GM18907 (cell line): ENCODE data around the gene AVPR1A.
"Not testable (repeated sequence)": the region's sequence is repeated elsewhere in the genome, so short reads cannot be mapped to it uniquely, and the experiment has no call there.

ENCODE experiments used
- ATAC-seq: cut with Tn5 transposase; IDR thresholded peaks from one replicate; pipeline ENCODE4 v1.9.1; 2021; ENCODE audit warnings: mild to moderate bottlenecking, moderate library complexity; ENCODE audit not compliant: unreplicated experiment

The AVPR1A gene

DNA sequence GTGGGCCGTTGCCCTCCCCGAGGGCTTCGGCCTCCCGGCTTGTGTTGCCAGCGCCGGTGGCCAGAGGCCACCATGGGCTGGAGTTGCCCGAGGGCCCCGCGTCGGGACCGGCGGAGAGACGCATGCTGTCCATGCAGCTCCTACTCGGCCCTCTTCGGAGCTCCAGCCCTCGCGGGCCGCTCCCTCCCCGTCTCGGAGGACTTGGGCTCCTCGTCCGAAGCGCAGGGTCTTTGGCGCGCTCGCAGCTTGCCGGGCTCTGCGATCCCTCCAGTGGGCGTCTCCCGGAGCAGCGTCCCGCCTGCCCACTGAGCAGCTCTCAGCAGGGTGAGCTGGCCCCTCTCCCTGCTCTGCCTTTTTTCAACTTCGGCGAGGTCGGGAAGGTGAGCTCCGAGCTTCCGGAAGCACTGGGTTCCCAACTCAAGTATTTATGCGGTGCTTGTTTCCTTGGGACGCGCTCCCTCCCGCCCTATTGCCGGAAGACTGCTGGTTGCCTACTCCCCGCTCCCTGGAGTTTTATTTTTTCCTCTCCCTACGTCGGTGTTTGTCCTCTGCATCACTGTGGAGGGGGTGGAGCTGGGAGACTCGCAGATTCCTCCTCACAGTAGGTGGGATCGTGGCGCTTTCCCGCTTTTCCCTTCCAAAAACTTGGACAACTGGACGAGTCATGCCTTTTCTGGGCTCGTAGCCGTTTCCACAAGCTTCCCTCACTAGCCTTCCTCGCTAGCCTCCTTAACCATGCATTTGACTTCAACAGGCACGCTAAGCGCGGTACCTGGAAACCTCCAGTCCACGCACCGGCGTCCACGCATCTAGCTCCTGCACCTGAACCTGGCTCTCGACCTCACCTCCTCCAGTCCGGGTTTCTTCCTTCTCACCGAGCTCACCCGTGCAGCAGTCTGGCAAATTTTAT is at the start of gene AVPR1A:
TSS of gene AVPR1A (minus strand) at position 489 of the 910 bp plus-strand sequence. CDS start at position 124, 365 bp downstream.
- ATAC-seq: no peak

DNA sequence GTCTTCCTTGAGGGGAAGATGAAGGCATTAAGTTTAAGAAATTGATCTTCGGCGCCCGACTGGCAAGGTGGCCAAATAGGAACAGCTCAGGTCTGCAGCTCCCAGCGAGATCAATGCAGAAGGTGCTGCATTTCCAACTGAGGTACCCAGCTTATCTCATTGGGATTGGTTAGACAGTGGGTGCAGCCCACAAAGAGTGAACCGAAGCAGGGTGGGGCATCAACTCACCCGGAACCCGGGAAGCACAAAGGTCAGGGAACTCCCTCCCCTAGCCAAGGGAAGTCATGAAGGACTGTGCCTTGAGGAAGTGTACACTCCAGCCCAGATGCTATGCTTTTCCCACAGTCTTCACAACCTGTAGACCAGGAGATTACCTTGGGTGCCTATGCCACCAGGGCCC is 45.2 kb upstream of the AVPR1A start:
- no peak for ATAC-seq

DNA sequence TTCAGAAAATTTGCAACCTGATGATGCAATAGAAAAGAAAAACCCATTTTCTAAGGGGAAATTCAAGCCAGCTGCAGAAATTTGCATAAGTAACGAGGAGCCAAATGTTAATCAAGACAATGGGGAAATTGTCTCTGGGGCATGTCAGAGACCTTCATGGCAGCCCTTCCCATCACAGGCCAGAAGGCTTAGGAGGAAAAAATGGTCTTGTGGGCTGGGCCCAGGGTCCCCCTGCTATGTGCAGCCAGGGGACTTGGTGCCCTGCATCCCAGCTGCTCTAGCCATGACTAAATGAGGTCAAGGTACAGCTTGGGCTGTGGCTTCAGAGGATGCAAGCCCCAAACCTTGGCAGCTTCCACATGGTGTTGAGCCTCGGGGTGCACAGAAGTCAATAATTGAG is 28.2 kb upstream of the AVPR1A start:
- no peak for ATAC-seq

DNA sequence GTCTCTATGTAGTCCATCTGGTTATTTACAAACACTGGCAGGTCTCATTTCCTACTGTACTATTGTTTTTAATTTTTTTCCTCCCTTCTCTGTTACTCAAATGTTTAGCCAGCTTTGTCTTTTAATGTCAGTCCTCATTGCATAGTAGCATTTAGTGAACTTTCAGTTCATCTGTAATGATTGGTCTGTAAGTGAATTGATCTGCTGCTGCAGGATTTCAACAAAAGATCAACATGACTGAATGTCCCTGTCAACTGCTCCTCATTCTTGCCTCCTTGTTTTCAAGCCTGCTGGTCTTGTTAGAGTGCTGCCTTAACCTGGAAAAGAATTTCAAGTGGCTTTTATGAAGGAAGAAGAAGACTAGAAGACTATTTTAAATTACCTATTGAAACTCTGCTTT is 19.3 kb upstream of the AVPR1A start:
- ATAC-seq: no peak

DNA sequence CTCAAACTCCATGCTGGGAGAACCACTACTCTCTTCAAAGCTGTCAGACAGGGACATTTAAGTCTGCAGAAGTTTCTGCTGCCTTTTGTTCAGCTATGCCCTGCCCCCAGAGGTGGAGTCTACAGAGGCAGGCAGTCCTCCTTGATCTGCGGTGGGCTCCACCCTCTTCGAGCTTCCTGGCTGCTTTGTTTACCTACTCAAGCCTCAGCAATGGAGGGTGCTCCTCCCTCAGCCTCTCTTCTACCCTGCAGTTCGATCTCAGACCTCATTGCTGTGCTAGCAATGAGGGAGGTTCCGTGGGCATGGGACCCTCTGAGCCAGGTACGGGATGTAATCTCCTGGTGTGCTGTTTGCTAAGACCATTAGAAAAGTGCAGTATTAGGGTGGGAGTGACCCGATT is 16.7 kb upstream of the AVPR1A start:
- ATAC-seq: not testable (repeated sequence)

DNA sequence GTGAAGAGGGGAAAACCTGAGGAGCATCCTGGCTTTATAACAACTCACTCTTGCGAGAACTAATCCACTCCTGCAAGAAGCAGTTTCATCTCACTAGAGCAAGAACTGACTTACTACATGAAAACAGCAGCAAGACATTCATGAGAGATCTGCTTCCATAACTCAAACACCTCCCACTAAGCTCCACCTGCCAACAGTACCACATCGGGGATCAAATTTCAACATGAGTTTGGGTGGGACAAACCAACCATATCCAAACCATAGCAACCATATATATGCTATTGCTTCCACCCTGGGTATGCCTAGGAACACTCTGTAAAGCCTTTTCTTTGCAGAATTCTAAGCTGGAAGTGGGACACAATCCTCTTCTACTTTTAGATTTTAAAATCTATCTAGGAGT is 13.9 kb upstream of the AVPR1A start:
- no peak for ATAC-seq

DNA sequence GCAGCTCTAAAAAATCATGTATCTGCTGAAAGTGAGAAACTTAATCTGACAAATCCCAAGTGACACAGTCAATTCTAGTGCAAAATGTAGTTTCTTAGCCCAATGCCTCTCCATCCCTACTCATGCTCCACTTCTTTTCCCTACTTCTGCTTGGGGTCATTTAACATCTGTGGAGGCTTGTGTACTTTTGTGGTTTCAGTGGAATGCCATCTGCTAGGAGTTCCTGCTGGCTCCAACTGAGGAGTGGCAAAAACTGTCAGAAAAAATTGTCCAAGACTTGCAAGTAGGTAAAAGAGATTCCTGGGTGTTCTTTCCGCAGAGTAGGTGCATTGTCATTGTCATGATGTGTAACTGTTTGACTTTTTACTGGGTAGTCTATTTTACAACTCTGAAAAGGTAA is 12.5 kb upstream of the AVPR1A start:
- no peak for ATAC-seq

DNA sequence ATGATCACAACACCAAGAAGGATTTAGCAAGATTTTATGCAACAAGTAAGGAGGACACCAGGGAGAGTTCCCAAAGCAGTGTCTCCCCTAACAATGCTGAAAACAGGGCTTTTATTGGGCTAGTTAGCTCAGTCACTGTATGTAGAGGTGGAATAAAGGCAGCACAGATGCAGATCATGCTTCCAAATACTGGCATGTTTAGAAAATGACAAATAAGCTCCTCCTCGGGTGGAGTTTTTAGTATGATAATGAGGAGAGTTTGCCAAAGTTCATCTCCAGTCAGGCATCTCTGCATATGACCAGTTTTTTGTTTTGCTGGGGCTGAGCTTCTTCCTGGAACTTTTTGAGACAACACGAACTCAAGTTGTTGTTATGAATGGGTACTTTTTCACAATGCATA is 4.4 kb upstream of the AVPR1A start:
- ATAC-seq: no peak

DNA sequence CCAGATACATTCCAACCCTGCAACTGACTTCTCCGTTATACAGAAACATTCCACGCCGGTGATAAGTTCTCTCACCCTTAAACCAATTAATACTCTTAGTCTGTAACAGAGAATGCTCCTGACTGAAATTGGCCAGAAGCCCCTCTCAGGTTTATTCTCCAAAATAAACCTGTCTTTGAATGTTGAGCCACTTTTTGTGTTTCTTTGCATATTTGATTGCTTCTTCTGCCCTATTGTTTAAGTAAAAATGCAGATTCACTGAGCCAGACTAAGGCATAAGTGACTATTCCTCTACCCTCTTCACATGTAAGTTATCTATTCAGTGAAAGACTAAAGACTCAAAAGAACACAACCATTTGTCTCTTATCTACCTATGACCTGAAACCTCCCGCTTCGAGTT is 3.6 kb upstream of the AVPR1A start:
- ATAC-seq: no peak

DNA sequence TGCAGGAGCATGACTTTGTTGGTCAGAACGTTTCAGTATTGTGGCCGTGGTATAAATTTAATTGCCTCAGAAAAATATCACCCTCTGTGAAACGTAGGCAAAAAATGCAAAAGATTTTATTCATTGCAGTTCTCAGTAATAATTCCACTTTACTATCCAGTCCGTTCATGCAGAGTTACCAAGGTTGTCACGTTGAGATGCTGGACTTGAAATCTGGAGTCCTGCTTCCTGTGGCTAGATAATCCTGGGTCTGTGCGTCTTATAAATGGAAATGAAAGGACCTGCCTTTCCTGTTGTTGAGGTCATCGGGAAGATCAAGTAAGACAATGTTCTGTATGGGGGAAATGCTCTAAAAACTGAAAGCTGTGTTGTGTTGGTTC is 1.3 kb upstream of the AVPR1A start:
- ATAC-seq: no peak

DNA sequence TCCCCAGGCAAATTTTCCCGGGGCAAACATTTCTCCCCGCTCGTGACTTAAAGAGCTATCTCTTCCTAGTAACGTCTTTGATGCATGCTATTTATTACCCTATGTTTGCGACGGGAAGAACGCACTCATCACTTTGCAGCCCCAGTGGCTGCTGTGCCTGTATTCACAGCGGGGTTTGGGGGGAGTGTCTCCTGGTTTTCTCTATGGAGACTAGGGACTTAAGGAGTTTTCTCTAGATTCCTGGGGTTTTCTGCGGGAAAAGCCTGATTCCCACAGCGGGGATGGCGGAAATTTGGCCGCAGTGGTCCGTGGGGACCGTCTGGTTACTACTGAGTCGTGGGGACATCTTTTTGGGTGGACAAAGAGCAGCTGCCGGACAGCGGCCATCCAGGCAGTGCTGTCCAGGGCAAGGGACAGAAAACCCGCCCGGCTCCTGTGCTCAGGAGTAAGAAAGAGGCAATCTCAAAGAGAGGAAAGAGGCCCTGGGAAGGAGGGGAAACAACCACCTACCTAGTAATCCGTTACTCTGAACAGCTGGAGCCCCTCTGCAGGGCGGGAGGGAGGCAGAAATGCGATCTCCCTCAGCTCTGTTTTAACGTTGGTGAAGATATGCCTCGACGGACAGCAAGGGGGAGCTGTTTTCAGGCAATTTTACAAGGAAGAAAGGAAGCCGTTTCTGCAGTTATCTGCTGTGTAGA is 771 bp upstream of the AVPR1A start:
- peak; percentile 87 for ATAC-seq

DNA sequence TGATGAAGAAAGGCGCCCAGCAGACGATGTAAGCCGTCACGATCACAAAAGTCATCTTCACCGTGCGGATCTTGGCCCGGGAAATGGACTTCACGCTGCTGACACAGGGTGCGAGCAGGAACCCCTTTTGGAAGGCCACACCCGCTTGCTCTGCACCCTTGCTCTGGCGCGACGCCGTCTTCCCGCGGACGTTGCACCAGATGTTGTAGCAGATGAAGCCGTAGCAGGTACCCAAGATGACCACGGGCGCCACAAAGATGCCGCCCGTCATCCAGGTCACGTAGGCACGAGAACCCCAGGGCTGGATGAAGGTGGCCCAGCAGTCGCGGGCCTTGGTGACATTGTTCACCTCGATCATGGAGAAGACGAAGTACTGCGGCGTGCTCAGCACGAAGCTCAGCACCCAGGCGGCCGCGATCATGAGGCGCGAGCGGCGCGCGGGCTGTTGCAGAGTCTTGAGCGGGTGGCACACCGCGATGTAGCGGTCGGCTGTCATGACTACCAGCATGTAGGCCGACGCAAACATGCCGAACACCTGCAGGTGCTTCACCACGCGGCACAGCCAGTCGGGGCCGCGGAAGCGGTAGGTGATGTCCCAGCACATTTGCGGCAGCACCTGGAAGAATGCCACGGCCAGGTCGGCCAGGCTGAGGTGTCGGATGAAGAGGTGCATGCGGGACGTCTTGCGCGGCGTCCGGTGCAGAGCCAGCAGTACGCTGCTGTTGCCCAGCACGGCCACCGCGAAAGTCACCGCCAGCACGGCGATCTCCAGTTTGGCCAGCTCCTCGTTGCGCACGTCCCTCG is 890 bp downstream of the AVPR1A start:
- ATAC-seq: no peak

DNA sequence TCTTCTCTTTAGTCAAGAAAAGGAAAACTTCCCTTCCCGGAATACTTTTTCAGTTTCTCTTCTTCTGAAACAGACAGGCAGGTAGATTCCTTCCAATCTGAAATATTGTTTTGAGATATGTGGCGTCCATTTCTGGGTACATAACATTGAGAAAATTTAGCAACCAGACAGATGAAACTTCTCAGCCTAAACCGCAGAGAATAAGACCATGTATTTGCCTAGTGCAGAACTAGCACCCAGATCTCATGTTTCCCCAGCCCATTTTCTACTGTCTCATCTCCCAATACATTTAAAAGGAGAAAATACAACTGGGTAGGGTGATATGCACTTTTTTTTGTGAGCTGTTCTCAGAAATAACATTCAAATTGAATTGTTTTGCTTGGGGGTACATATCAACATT is 6.4 kb downstream of the AVPR1A start:
- ATAC-seq: no peak

DNA sequence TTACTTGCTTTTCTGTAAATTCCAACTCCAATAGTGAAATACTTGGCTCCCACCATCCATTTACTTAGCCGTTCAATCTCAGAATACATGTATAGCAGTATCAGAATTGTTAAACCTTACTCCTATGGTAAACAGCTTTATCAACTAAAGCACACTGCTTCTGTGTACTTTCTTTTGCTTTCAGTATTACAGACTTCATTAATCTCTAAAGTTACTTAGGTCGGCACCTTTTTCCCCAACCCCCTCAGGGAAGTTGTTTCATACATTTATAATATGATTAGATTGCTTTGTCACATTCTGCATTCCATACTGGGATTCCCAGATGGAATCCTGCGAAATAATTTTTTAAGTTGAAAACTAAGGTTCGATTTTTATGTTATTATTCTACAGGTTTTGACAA is 12.5 kb downstream of the AVPR1A start:
- no peak for ATAC-seq

DNA sequence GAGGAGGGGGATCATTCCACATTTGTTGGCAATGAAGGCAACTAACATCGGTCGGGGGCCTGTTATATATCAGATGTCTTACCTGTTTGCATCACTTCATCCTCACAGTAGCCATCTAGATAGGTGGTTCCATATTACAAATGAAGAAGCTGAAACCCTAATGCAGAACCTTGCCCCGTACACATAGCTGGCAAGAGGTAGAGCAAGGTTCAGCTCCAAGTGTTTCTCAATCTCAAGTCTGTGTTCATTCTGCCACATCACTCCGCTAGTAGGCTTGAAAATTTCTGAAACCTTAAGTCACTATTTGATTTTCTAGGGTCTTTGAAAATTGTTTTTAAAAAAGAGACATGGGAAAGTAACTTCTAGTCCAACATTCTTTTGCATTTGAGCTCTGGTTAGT is 17.0 kb downstream of the AVPR1A start:
- ATAC-seq: no peak

DNA sequence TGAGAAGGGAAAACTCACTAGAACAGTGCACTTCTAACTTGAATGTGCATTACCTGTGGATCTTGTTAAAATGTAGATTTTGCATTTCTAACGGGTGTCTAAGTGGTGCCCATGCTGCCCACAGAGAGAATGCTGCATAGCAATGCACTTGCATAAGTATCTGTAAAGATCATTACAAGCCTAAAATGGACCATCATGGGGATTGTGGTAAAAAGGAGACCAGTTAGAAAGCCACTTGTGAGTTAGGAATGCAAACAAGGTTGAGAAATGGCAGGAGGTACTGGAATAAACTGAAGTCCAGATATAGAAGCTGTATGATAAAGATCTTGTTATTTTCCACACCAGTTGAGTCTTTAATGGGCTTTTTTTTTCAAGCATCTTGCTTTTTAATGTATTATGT is 18.8 kb downstream of the AVPR1A start:
- ATAC-seq: no peak

DNA sequence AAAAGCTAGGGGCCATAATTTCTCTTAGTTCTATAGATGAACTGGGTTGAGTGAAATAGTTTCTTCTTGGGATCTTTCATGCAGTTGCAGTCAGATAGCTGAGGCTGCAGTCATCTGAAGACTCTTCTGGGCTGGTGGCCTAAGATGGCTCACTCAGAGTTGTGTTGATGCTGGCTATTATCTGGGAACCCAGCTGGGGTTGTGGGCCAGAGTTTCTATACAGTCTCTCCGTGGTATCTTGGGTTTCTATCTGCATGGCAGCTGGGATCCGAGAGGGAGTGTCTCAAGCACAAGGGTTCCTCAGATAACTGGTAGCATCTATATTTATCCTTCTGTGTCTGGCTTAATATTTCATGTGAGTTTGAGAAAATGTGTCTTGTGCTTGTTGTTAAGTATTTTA is 21.1 kb downstream of the AVPR1A start:
- ATAC-seq: no peak

DNA sequence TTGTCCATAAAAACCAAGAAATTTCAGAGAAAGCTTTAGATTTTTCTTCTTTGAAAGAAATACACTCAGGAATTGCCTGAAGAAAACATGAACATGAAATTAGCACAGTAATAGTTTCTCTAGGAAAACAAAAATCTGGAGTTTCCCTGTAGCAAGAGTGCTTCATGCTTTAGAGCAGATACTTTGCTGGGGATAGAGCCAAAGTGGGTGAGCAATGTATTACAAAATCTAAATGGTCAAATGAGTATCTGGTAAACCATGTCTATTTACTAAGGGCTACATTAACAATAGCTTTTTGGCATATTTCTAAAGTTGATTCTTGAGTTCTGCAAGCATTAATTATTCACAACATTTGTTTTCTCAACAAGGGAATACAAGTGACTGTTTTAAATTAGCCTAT is 26.2 kb downstream of the AVPR1A start:
- no peak for ATAC-seq

DNA sequence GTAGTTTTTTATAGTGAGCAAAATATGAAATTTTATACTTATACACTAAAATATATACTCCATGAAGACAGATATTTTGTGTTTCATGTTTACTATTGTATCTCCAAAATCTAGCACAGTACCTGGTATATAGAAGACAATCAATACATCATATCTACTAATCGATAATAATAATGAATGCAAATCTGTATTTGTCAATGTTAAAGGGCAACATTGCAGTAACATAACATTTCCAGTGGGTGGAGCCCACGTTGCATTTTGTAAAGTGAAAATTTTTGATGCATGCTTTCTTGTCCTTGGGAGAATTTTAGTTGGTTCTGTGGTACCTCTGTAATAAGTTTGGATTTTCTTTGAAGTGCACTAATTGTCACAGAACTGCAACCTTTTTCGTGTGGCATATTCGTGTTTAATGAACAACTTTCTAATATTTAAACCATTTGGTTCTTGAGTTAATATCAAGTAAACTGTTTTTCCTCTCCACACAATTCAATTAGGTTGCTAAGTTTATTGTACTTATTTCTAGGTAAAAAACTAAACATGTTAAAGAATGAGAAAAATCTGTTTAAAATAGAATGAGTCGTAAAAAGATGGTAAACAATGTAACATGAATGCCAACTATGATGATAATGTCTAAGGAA is 47.4 kb downstream of the AVPR1A start:
- no peak for ATAC-seq

DNA sequence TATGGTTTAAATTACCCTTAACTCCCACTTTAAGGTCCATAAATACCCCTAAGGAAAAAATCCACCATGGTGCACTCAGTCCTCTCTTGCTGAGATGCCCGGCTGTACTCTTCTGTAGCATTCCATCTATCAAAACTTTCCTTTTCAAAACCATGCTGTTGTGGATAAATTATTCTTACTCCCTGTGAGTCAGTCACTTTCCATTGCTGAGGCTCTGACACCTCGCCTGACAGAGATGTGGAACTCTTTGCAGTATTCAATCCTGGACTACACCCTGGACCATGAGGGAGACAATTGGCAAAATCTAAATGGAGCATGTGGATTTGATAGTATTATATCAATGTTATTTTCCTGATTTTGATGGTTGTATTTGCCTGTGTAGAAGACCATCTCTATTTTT is 49.1 kb downstream of the AVPR1A start:
- no peak for ATAC-seq

DNA sequence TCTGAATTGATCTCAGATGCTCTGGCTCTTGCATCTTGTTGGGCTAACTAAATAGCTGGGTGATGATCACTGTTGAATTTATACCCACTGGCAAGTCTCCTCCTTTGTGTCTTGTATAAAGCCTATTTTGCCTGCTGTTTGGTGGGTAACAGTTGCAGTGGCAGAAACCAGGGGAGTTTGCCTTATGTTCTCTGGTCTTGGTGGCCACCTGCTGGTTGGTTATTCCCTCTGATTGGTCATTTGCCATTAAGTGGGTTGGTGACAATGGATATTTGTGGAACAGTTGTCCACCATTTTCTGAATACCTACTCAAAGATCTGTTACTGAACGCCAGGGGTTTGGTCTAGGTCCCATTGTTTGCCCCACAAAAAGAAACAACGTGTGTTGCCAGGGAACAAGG is 52.1 kb downstream of the AVPR1A start:
- no peak for ATAC-seq
